Psoas muscle (tissue), 8 donors: Measurements from ENCODE around the gene COL25A1. TPM values are rescaled to one million over a fixed set of nuclear protein-coding genes. Genes with fewer than 3 reads are reported as not detected.

ENCODE experiments used
- ATAC-seq, 4 donors: fragments of 200-7000 bp; cut with Tn5 transposase; one replicate each; pipeline ENCODE4 v1.9.1; 2020; ENCODE audit warnings: moderate library complexity in 3 of 4, mild to moderate bottlenecking in 2 of 4
- DNase-seq, 2 donors: peaks; one replicate each; pipeline ENCODE4 v3.0.0-alpha.2; 2020
- H3K27ac ChIP-seq: fragments of 200-600 bp; one replicate; pipeline ENCODE4 v1.8.0; 2022
- H3K27me3 ChIP-seq, 3 donors: fragments of 200-600 bp in 1 of 3; one replicate each; pipeline versions ENCODE4 v1.6.1 to v1.8.0; 2013 to 2022; ENCODE audit warnings: low read length in 2 of 3, mild to moderate bottlenecking in 2 of 3, moderate library complexity in 1 of 3; ENCODE audit not compliant: insufficient read depth in 3 of 3
- H3K36me3 ChIP-seq, 2 donors: fragments of 200-600 bp in 1 of 2; one replicate each; pipeline versions ENCODE4 v1.6.1 to v1.8.0; 2013 to 2022; ENCODE audit warnings: low read depth in 1 of 2, mild to moderate bottlenecking in 1 of 2, moderate library complexity in 1 of 2; ENCODE audit not compliant: insufficient read depth in 1 of 2
- H3K4me1 ChIP-seq: fragments of 200-600 bp; one replicate; pipeline ENCODE4 v1.8.0; 2022
- H3K4me3 ChIP-seq: fragments of 200-600 bp; one replicate; pipeline ENCODE4 v1.8.0; 2022; ENCODE audit warnings: mild to moderate bottlenecking
- H3K9me3 ChIP-seq: fragments of 200-600 bp; one replicate; pipeline ENCODE4 v1.8.0; 2022
- CTCF ChIP-seq: fragments of 200-600 bp; IDR thresholded peaks from one replicate; pipeline ENCODE4 v1.8.0; 2022; ENCODE audit warnings: antibody characterized with exemption
- WGBS, 3 donors: extraction: QIAGEN DNeasy Blood & Tissue Kit; methylation state at CpG; one replicate each; pipeline versions ENCODE4 v1.1.6 to v1.1.7; 2013; 5-methylcytosine and 5-hydroxymethylcytosine counted together
- intact Hi-C, 2 donors: fragments of 100-400 bp; cut with DNase I; formaldehyde crosslinking; loops; one replicate each; pipeline versions ENCODE4 v1.11.0 to v1.14.2; 2022
- polyA plus RNA-seq, 3 donors: library from polyadenylated mRNA; stranded (reverse); fragments of 200-250 nt; gene quantifications; one replicate each; pipeline ENCODE4 v1.2.3, GENCODE V29; 2013
- total RNA-seq, 4 donors: library from RNA; stranded (reverse); fragmentation: NEBNext Ultra II Directional in 2 of 4; extraction: Animal tissue kit (Norgen Biotek cat#: 25700) in 2 of 4; gene quantifications; one replicate each; pipeline versions ENCODE4 v1.2.1 to v1.2.4, GENCODE V29; 2021 to 2023
- donor health status: healthy with polysubstance abuse.
- donor health status: DM: no; HTN: no; CAD: no; lungs with moderate emphysema.
- donor health status: Bipolar disorder and iron deficiency.
- donor health status: healthy.
- donor health status: DM: yes; HTN: yes; CAD: no.
- donor health status: DM: no; HTN: no; CAD: no.
- donor health status: DM: no; HTN: no; CAD: no.
- donor health status: DM: yes; HTN: yes; CAD: no.

Gene COL25A1
- total and polyA plus RNA-seq, 7 donors = 0.14 to 1.5 (median 0.36) TPM

- no peaks in the 10 kb centered on the region for H3K27me3 ChIP-seq
- H3K4me1 ChIP-seq = no peaks in the 10 kb centered on the region
- no peak overlapping the region for H3K4me3 ChIP-seq
- ATAC-seq = peak in 1 of 4 donors; percentile 7
- H3K36me3 ChIP-seq = no peaks in the 10 kb centered on the region
- DNase-seq = peak in 1 of 2 donors; percentile 21
- H3K9me3 ChIP-seq = no peaks in the 10 kb centered on the region
- no peak overlapping the region for H3K27ac ChIP-seq
- intact Hi-C loops = loop anchor here in 1 of 2 donors (10.0 kb wide), 1 partner anchor 337 kb away; no protein-coding TSS in a partner anchor
- WGBS, 3 donors = 18 to 28% (median 19%) methylated on average over 4 of the region's 4 CpGs
- TF ChIP-seq CTCF = no peak
Measured at GRCh38 chr4:109067508-109068235, 234.8 kb downstream of the COL25A1 start.

- intact Hi-C loops = loop anchor here in 1 of 2 donors (10.0 kb wide), 1 partner anchor 340 kb away; no protein-coding TSS in a partner anchor
- Histone ChIP-seq H3K9me3 (no peaks in the 10 kb centered on the region), H3K27ac (no peak overlapping the region), H3K27me3 (no peaks in the 10 kb centered on the region), H3K4me1 (no peaks in the 10 kb centered on the region), H3K4me3 (no peak overlapping the region), H3K36me3 (no peaks in the 10 kb centered on the region)
- no peak for TF ChIP-seq CTCF
- no peak for ATAC-seq
- 28 to 39% (median 35%) methylated on average over 4 of the region's 4 CpGs for WGBS, 3 donors
- no peak for DNase-seq
Measured at GRCh38 chr4:109065006-109065405, 237.5 kb downstream of the COL25A1 start.

GRCh38 chr4:109053257-109053656 is 249.2 kb downstream of the COL25A1 start:
- Histone ChIP-seq H3K4me3 (no peak overlapping the region), H3K4me1 (no peaks in the 10 kb centered on the region), H3K9me3 (no peaks in the 10 kb centered on the region), H3K27ac (no peak overlapping the region), H3K36me3 (no peaks in the 10 kb centered on the region), H3K27me3 (no peaks in the 10 kb centered on the region)
- 44 to 55% (median 48%) methylated on average over 5 of the region's 5 CpGs for WGBS, 3 donors
- intact Hi-C loops = no loop called here
- ATAC-seq (peak in 1 of 4 donors; percentile 42), DNase-seq (no peak)
- TF ChIP-seq CTCF = no peak

GRCh38 chr4:109052821-109053220 is 249.6 kb downstream of the COL25A1 start:
- Histone ChIP-seq H3K27ac (no peak overlapping the region), H3K4me1 (no peaks in the 10 kb centered on the region), H3K27me3 (no peaks in the 10 kb centered on the region), H3K36me3 (no peaks in the 10 kb centered on the region), H3K9me3 (no peaks in the 10 kb centered on the region), H3K4me3 (no peak overlapping the region)
- no peak for TF ChIP-seq CTCF
- 28 to 61% (median 42%) methylated on average over 1 of the region's 1 CpG for WGBS, 3 donors
- no peak for ATAC-seq
- intact Hi-C loops = no loop called here
- no peak for DNase-seq
